H1 (cell line): ENCODE results near the gene BOLA3. TPM values are rescaled to one million over a fixed set of nuclear protein-coding genes. Genes with fewer than 3 reads are reported as not detected.

Experiments used
- CTCF ChIA-PET: fragments of 300-600 bp; sonication (Branson Sonifier 250); formaldehyde crosslinking; loops from one replicate; lab custom pipeline; 2021; ENCODE audit not compliant: partially characterized antibody; lab: Charles Lee
- POLR2A ChIA-PET: fragments of 300-600 bp; sonication (Branson Sonifier 250); formaldehyde crosslinking; loops from one replicate; lab custom pipeline; 2021; ENCODE audit warnings: inconsistent platforms; ENCODE audit not compliant: partially characterized antibody; lab: Charles Lee
- DNase-seq, 2 experiments: peaks; one replicate each; pipeline versions ENCODE4 v3.0.0 to v3.0.0-alpha.2; 2010 to 2022; ENCODE audit warnings: low spot score in 2 of 2, low read depth in 1 of 2, mixed read lengths in 1 of 2
- FAIRE-seq: peaks from 2 replicates; lab custom pipeline; 2011; peaks lifted over from hg19 to GRCh38; lab: Jason Lieb, UNC
- H2AFZ ChIP-seq: 2 replicates; pipeline ENCODE4 v1.8.1; 2012; ENCODE audit warnings: low read length, inconsistent platforms
- H2AK5ac ChIP-seq: 2 replicates; pipeline ENCODE4 v1.6.1; 2013; ENCODE audit warnings: low read depth, low read length
- H2BK120ac ChIP-seq: replicated peaks from 2 replicates; pipeline ENCODE3; 2013; ENCODE audit warnings: low read depth, low read length, inconsistent platforms
- H2BK12ac ChIP-seq: 2 replicates; pipeline ENCODE4 v1.6.1; 2013; ENCODE audit warnings: low read depth, low read length
- H2BK15ac ChIP-seq: 2 replicates; pipeline ENCODE4 v1.6.1; 2013; ENCODE audit warnings: low read length
- H2BK20ac ChIP-seq: 2 replicates; pipeline ENCODE4 v1.6.1; 2013; ENCODE audit warnings: low read length
- H2BK5ac ChIP-seq: 2 replicates; pipeline ENCODE4 v1.6.1; 2013; ENCODE audit warnings: low read depth, low read length
- H3K14ac ChIP-seq: 2 replicates; pipeline ENCODE4 v1.6.1; 2013; ENCODE audit warnings: inconsistent platforms; ENCODE audit not compliant: insufficient read length
- H3K18ac ChIP-seq: 2 replicates; pipeline ENCODE4 v1.6.1; 2013; ENCODE audit warnings: low read length; ENCODE audit errors: extremely low read depth
- H3K23ac ChIP-seq: 2 replicates; pipeline ENCODE4 v1.6.1; 2013; ENCODE audit warnings: inconsistent platforms; ENCODE audit not compliant: insufficient read length
- H3K23me2 ChIP-seq: 2 replicates; pipeline ENCODE4 v1.6.1; 2013; ENCODE audit warnings: low read depth, low read length
- H3K27ac ChIP-seq: 2 replicates; pipeline ENCODE4 v1.6.1; 2011; ENCODE audit warnings: low read depth, low read length, inconsistent platforms
- H3K27me3 ChIP-seq, 4 experiments: replicated peaks in 1 of 4; 1 replicate in 1 of 4; 2 replicates in 3 of 4; pipeline versions ENCODE4 v1.6.1 to v1.8.1; 2011 to 2013; ENCODE audit warnings: low read length in 3 of 4, mild to moderate bottlenecking in 3 of 4, inconsistent platforms in 2 of 4, mixed read lengths in 2 of 4, moderate library complexity in 1 of 4; ENCODE audit not compliant: control insufficient read depth in 3 of 4, insufficient read depth in 3 of 4; ENCODE audit errors: extremely low read depth in 1 of 4
- H3K36me3 ChIP-seq, 4 experiments: 2 replicates each; pipeline versions ENCODE4 v1.6.1 to v1.8.1; 2011 to 2013; ENCODE audit warnings: mild to moderate bottlenecking in 4 of 4, low read length in 3 of 4, moderate library complexity in 2 of 4, control low read depth in 1 of 4, inconsistent platforms in 1 of 4; ENCODE audit not compliant: insufficient read depth in 4 of 4, control insufficient read depth in 2 of 4
- H3K4ac ChIP-seq: replicated peaks from 2 replicates; pipeline ENCODE3; 2013; ENCODE audit warnings: low read length, low read depth, mixed read lengths, inconsistent platforms; ENCODE audit not compliant: insufficient read length
- H3K4me1 ChIP-seq, 4 experiments: replicated peaks in 1 of 4; 1 replicate in 1 of 4; 2 replicates in 3 of 4; pipeline versions ENCODE4 v1.6.1 to v1.8.1; 2011 to 2013; ENCODE audit warnings: low read length in 3 of 4, inconsistent platforms in 2 of 4, mixed read lengths in 1 of 4; ENCODE audit not compliant: insufficient read depth in 4 of 4, control insufficient read depth in 3 of 4
- H3K4me2 ChIP-seq, 2 experiments: 2 replicates each; pipeline versions ENCODE4 v1.6.1 to v1.8.1; 2011 to 2013; ENCODE audit warnings: low read depth in 2 of 2, low read length in 2 of 2, control low read depth in 1 of 2, inconsistent platforms in 1 of 2, mild to moderate bottlenecking in 1 of 2; ENCODE audit not compliant: insufficient read depth in 1 of 2
- H3K4me3 ChIP-seq, 4 experiments: fragments of 200-600, 300-600 bp in 1 of 4; sonication (generic), shearing (Covaris generic), sonication (Bioruptor Twin) in 1 of 4; 2 replicates each; pipeline versions ENCODE4 v1.5.1 to v1.8.1; 2011 to 2016; ENCODE audit warnings: low read length in 4 of 4, low read depth in 3 of 4, control low read depth in 2 of 4, inconsistent platforms in 2 of 4, mild to moderate bottlenecking in 2 of 4, mixed read lengths in 1 of 4, moderate library complexity in 1 of 4; ENCODE audit not compliant: insufficient read depth in 2 of 4; ENCODE audit errors: extremely low read depth in 1 of 4
- H3K56ac ChIP-seq: replicated peaks from 2 replicates; pipeline ENCODE3; 2013; ENCODE audit warnings: low read depth, mild to moderate bottlenecking, mixed read lengths, low read length, inconsistent platforms; ENCODE audit not compliant: insufficient read length
- H3K79me1 ChIP-seq: 2 replicates; pipeline ENCODE4 v1.6.1; 2013; ENCODE audit warnings: low read depth, low read length, control low read depth
- H3K79me2 ChIP-seq, 2 experiments: 2 replicates each; pipeline versions ENCODE4 v1.6.1 to v1.8.1; 2012 to 2013; ENCODE audit warnings: low read length in 2 of 2, mild to moderate bottlenecking in 2 of 2, inconsistent platforms in 1 of 2; ENCODE audit not compliant: insufficient read depth in 2 of 2, control insufficient read depth in 1 of 2
- H3K9ac ChIP-seq, 4 experiments: replicated peaks in 1 of 4; 1 replicate in 1 of 4; 2 replicates in 3 of 4; pipeline versions ENCODE4 v1.6.1 to v1.8.1; 2011 to 2013; ENCODE audit warnings: low read depth in 3 of 4, low read length in 3 of 4, control low read depth in 2 of 4, mild to moderate bottlenecking in 2 of 4, moderate library complexity in 2 of 4, inconsistent platforms in 1 of 4; ENCODE audit errors: extremely low read depth in 1 of 4
- H3K9me3 ChIP-seq, 2 experiments: 2 replicates each; pipeline versions ENCODE4 v1.6.1 to v1.8.1; 2012 to 2013; ENCODE audit warnings: mild to moderate bottlenecking in 2 of 2, moderate library complexity in 2 of 2, control low read depth in 1 of 2, inconsistent platforms in 1 of 2, low read depth in 1 of 2, low read length in 1 of 2, mixed read lengths in 1 of 2; ENCODE audit not compliant: insufficient read depth in 2 of 2
- H4K20me1 ChIP-seq, 2 experiments: replicated peaks in 1 of 2; 2 replicates each; pipeline versions ENCODE3 to v1.8.1; 2011 to 2013; ENCODE audit warnings: inconsistent platforms in 2 of 2, low read length in 2 of 2, mild to moderate bottlenecking in 1 of 2; ENCODE audit not compliant: insufficient read depth in 2 of 2, control insufficient read depth in 1 of 2
- H4K5ac ChIP-seq: 2 replicates; pipeline ENCODE4 v1.6.1; 2013; ENCODE audit warnings: low read length, low read depth, mixed read lengths, inconsistent platforms; ENCODE audit not compliant: insufficient read length
- H4K8ac ChIP-seq: 2 replicates; pipeline ENCODE4 v1.8.0; 2013; ENCODE audit warnings: mild to moderate bottlenecking, moderate library complexity, low read length, inconsistent platforms; ENCODE audit not compliant: insufficient read depth; ENCODE audit errors: extremely low read depth
- H4K91ac ChIP-seq: replicated peaks from 2 replicates; pipeline ENCODE3; 2013; ENCODE audit warnings: low read length, mixed read lengths, inconsistent platforms; ENCODE audit not compliant: insufficient read length
- CBX5 ChIP-seq: fragments of 300-800, 300-1000 bp; sonication (generic); IDR thresholded peaks from 2 replicates; pipeline ENCODE4 v1.7.1; 2016; ENCODE audit warnings: antibody characterized with exemption, low read length, low read depth
- EGR1 ChIP-seq: IDR thresholded peaks from 2 replicates; pipeline ENCODE4 v1.6.1; 2011; ENCODE audit warnings: low read depth, low read length, borderline replicate concordance
- HDAC6 ChIP-seq: IDR thresholded peaks from one replicate; pipeline ENCODE4 v1.7.1; 2012; ENCODE audit warnings: low read depth, mild to moderate bottlenecking, inconsistent platforms, low read length, moderate library complexity
- PHF8 ChIP-seq: fragments of 200-600 bp; sonication (generic); conservative IDR thresholded peaks from 2 replicates; pipeline ENCODE4 v1.7.1; 2012; ENCODE audit warnings: low read depth, mild to moderate bottlenecking, inconsistent platforms, low read length, moderate library complexity
- POLR2A ChIP-seq, 2 experiments: IDR thresholded peaks; 1 replicate in 1 of 2; 2 replicates in 1 of 2; pipeline ENCODE4 v1.6.1; 2011; ENCODE audit warnings: low read depth in 2 of 2, low read length in 2 of 2, mild to moderate bottlenecking in 2 of 2; ENCODE audit errors: control extremely low read depth in 1 of 2
- POLR2AphosphoS5 ChIP-seq: IDR thresholded peaks from 2 replicates; pipeline ENCODE4 v1.6.1; 2011; ENCODE audit warnings: low read depth, low read length
- RBBP5 ChIP-seq: IDR thresholded peaks from 2 replicates; pipeline ENCODE4 v1.7.1; 2012; ENCODE audit warnings: low read depth, mild to moderate bottlenecking, inconsistent platforms, low read length, moderate library complexity, borderline replicate concordance
- SIN3A ChIP-seq, 2 experiments: IDR thresholded peaks in 1 of 2; conservative IDR thresholded peaks in 1 of 2; 2 replicates each; pipeline ENCODE4 v1.6.1; 2011 to 2012; ENCODE audit warnings: low read length in 2 of 2, improper control_type of control experiment in 1 of 2, low read depth in 1 of 2, mild to moderate bottlenecking in 1 of 2
- TBP ChIP-seq: IDR thresholded peaks from 2 replicates; pipeline ENCODE4 v1.6.1; 2011; ENCODE audit warnings: low read depth, low read length, improper control_type of control experiment
- WGBS, 2 experiments: shearing (Covaris generic) in 1 of 2; methylation state at CpG; one replicate each; pipeline versions ENCODE4 v1.1.6 to v1.1.7; 2013 to 2015; ENCODE audit warnings: low lambda C conversion rate in 2 of 2, mixed read lengths in 2 of 2, inconsistent platforms in 1 of 2, low coverage in 1 of 2, missing lambda C conversion rate in 1 of 2; ENCODE audit not compliant: insufficient replicate concordance in 2 of 2, insufficient coverage in 1 of 2, insufficient read length in 1 of 2; ENCODE audit errors: extremely low coverage in 1 of 2, missing lambda C conversion rate in 1 of 2; 5-methylcytosine and 5-hydroxymethylcytosine counted together
- polyA plus RNA-seq, 7 experiments: library from polyadenylated mRNA; depleted of rRNA in 3 of 7; stranded (reverse) in 5 of 7; unstranded in 2 of 7; fragments of >200 nt in 5 of 7; fragments of 200-250 nt in 2 of 7; gene quantifications; 1 replicate in 5 of 7; 2 replicates in 1 of 7; 4 replicates in 1 of 7; pipeline versions ENCODE4 v1.2.1 to v1.2.3, GENCODE V29; 2011 to 2013; ENCODE audit warnings: missing spikeins in 2 of 7, mixed read lengths in 2 of 7
- total RNA-seq: library from RNA; stranded (reverse); fragmentation: NEBNext Ultra II Directional; extraction: Animal tissue kit (Norgen Biotek cat#: 25700); gene quantifications from 2 replicates; pipeline ENCODE4 v1.2.1, GENCODE V29; 2021
- TF ChIP-seq, protein P1 (sequence below): IDR thresholded peaks from 2 replicates; pipeline ENCODE4 v1.6.1; 2011; ENCODE audit warnings: low read length, improper control_type of control experiment

Gene BOLA3
- total and polyA plus RNA-seq, 2 of the 8 experiments (the other 6 are each of a cell fraction or from before 2014, with no cell fraction given), result 46.1 to 67.3 TPM

DNA sequence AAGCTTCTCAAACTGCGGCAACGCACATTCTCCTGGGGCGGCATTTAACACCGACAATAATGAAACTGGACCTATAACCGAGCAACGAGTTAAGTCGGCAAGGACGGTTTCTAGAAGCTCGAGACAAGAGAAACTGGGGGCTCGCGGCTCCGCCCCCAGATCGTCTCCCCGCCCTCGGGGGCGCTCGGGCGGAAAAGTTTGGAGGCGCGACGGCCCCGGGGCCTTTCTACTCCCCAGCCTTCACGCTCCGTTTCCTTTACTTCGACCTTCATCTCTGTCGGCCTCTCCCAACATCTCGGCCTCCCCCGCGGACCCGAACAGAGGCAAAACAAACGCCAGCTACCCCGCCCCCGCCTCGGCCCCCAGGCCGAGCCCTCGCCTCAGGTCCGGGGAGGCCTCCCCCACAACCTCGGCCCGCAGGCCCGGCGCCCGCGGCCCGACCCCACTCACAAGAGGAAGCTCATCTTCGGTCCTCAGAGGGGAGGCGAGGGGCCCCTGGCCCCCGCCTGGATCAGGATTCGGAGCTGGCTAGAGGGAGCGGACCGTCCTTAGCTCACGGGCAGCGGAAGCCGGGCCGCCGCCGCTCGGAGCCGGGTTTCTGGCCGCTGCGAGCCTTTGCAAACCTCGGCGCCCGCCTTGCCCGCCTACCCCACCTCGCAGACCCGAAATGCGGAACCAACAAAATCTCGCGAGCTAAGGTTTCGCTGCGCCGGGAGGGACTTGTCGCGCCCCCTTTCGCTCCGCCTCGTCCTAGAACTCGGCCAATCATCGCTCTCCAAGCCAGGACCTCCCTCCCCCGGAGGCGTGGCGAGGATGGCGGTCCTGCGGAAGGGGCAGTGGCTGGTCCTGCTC is 30.7 kb upstream of the BOLA3 start, which contains the start of gene MOB1A:
Gene MOB1A (minus strand): TSS at position 669 of the 852 bp plus-strand sequence. CDS start 205 bp downstream, at position 464.
- H3K4ac ChIP-seq, result no peak within 1 kb of the TSS
- H3K18ac ChIP-seq, result no peak within 1 kb of the TSS
- peaks cover 0 to 5% of the 10 kb centered on the region in 2 experiments for H4K20me1 ChIP-seq
- peak within 1 kb of the TSS; percentile 60 to 71 for H3K4me2 ChIP-seq
- 0 out of 2 replicates have a peak, but pooled peaks cover 2% of the 10 kb centered on the region for H3K79me1 ChIP-seq
- peak within 1 kb of the TSS; percentile 81 for H4K8ac ChIP-seq
- peaks cover 0 to 5% (median 2%) of the 10 kb centered on the region in 4 experiments; a peak in 3 of 7 replicates for H3K4me1 ChIP-seq
- FAIRE-seq (peak; percentile 52), DNase-seq (peak; percentile 96)
- no peak within 1 kb of the TSS for H2BK15ac ChIP-seq
- no peaks in the 10 kb centered on the region for H3K27me3 ChIP-seq
- H3K23me2 ChIP-seq, result no peaks in the 10 kb centered on the region; the same call in 1 of the 2 replicates
- H2BK20ac ChIP-seq, result no peak within 1 kb of the TSS
- H2BK120ac ChIP-seq, result no peak within 1 kb of the TSS
- H2BK12ac ChIP-seq, result no peak within 1 kb of the TSS
- peaks cover 0 to 2% of the 10 kb centered on the region in 2 experiments; a peak in 1 of 4 replicates for H3K9me3 ChIP-seq
- peak within 1 kb of the TSS; percentile 21 for H2BK5ac ChIP-seq
- peak within 1 kb of the TSS; percentile 50 for H4K5ac ChIP-seq
- peaks cover 13 to 44% of the 10 kb centered on the region in 2 experiments for H3K79me2 ChIP-seq
- no peak within 1 kb of the TSS for H3K56ac ChIP-seq
- H3K36me3 ChIP-seq, result peaks cover 0 to 4% (median 1%) of the 10 kb centered on the region in 4 experiments; a peak in 2 of 8 replicates
- no peak within 1 kb of the TSS for H4K91ac ChIP-seq
- ChIA-PET POLR2A (interaction anchor here (0.6 to 72.1 kb wide), 15 partner anchors 0 to 350 kb away, joined by 3 to 2699 read pairs (median 4); partner anchors contain the start of genes BOLA3, MOB1A, MTHFD2 and STAMBP), CTCF (interaction anchor here (0.6 to 3.6 kb wide), 16 partner anchors 10 to 556 kb away, joined by 3 to 21 read pairs (median 4); partner anchors contain the start of genes BOLA3 and MTHFD2)
- 1% methylated on average over 72 of the region's 84 CpGs; no CpG with 5 or more reads in 1 of the 2 experiments for WGBS, 2 experiments
- H3K4me3 ChIP-seq, result peak within 1 kb of the TSS; percentile 86 to 94 (median 90)
- peak within 1 kb of the TSS; percentile 88 to 96 (median 92) for H3K9ac ChIP-seq
- peak within 1 kb of the TSS; percentile 84 for H3K27ac ChIP-seq
- H2AFZ ChIP-seq, result no peak within 1 kb of the TSS
- H2AK5ac ChIP-seq, result no peak within 1 kb of the TSS
- H3K23ac ChIP-seq, result no peak within 1 kb of the TSS
- H3K14ac ChIP-seq, result no peak within 1 kb of the TSS
- TF ChIP-seq SIN3A (conservative IDR thresholded peaks at IDR 0.05 in 1 of 2, IDR thresholded peaks at IDR 0.05 in 1 of 2; ENCODE audit: low read depth in 1 of 2, low read length in 2 of 2) (peak; percentile 2 to 25; a peak in 1 of 4 replicates), POLR2AphosphoS5 (peak; percentile 85), HDAC6 (no peak), CBX5 (no peak), EGR1 (peak; percentile 55; the same call in 1 of the 2 replicates), RBBP5 (peak; percentile 45; the same call in 1 of the 2 replicates), PHF8 (peak; percentile 95), POLR2A (IDR thresholded peaks at IDR 0.05; ENCODE audit: control extremely low read depth in 1 of 2, low read depth in 2 of 2, low read length in 2 of 2) (peak; percentile 92 to 95), TBP (peak; percentile 91)
- TF ChIP-seq, protein P1, sequence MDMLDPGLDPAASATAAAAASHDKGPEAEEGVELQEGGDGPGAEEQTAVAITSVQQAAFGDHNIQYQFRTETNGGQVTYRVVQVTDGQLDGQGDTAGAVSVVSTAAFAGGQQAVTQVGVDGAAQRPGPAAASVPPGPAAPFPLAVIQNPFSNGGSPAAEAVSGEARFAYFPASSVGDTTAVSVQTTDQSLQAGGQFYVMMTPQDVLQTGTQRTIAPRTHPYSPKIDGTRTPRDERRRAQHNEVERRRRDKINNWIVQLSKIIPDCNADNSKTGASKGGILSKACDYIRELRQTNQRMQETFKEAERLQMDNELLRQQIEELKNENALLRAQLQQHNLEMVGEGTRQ, result no peak
